ENCODE data around the gene CACNB1. TPM values are rescaled to one million over a fixed set of nuclear protein-coding genes. Genes with fewer than 3 reads are reported as not detected.

The CACNB1 gene
- total and polyA plus RNA-seq, 2 donors (not counting 1 experiment from before 2014, with no cell fraction given), result 3.8 to 12.4 TPM

- H3K36me3 ChIP-seq (replicated peaks in 1 of 2; ENCODE audit: control extremely low read depth in 1 of 2, control insufficient read depth in 1 of 2, extremely low read depth in 1 of 2, insufficient read depth in 2 of 2, low read length in 1 of 2), result peaks cover 0 to 2% of the 10 kb centered on the region in 2 experiments
- no peak overlapping the region for H3K4me3 ChIP-seq (ENCODE audit: control extremely low read depth in 1 of 5, extremely low read depth in 1 of 5, insufficient read depth in 1 of 5, low read depth in 2 of 5, low read length in 4 of 5)
- intact Hi-C loops (cut with micrococcal nuclease), result no loop called here
- POLR2A ChIA-PET, result no interaction called here
- DNase-seq, result no peak
- H3K27me3 Mint-ChIP-seq, result no peaks in the 10 kb centered on the region
- H3K27me3 ChIP-seq (replicated peaks in 1 of 4; ENCODE audit: control extremely low read depth in 1 of 4, control insufficient read depth in 3 of 4, insufficient read depth in 4 of 4, low read length in 3 of 4), result no peaks in the 10 kb centered on the region
- no peak overlapping the region for H3K27ac Mint-ChIP-seq
- CTCF ChIA-PET, result interaction anchor here (1.2 kb wide), 1 partner anchor 204 kb away, joined by 3 read pairs; no protein-coding TSS in a partner anchor
- no peaks in the 10 kb centered on the region for H3K9me3 ChIP-seq (ENCODE audit: control extremely low read depth in 1 of 3, control insufficient read depth in 2 of 3, insufficient read depth in 1 of 3, low read length in 2 of 3)
- no peaks in the 10 kb centered on the region for H3K9me3 Mint-ChIP-seq (ENCODE audit: insufficient read depth)
- H3K4me2 ChIP-seq (replicated peaks; ENCODE audit: low read depth, low read length, poor library complexity, severe bottlenecking), result no peak overlapping the region
- H4K20me1 ChIP-seq (ENCODE audit: control insufficient read depth, insufficient read depth, low read length, poor library complexity, severe bottlenecking), result no peaks in the 10 kb centered on the region
- no peak overlapping the region for H3K4me3 Mint-ChIP-seq
- no peak overlapping the region for H2AFZ ChIP-seq (ENCODE audit: insufficient read depth, low read depth, low read length, poor library complexity, severe bottlenecking)
- H3K4me1 Mint-ChIP-seq, result no peaks in the 10 kb centered on the region
- TF ChIP-seq, protein P1, sequence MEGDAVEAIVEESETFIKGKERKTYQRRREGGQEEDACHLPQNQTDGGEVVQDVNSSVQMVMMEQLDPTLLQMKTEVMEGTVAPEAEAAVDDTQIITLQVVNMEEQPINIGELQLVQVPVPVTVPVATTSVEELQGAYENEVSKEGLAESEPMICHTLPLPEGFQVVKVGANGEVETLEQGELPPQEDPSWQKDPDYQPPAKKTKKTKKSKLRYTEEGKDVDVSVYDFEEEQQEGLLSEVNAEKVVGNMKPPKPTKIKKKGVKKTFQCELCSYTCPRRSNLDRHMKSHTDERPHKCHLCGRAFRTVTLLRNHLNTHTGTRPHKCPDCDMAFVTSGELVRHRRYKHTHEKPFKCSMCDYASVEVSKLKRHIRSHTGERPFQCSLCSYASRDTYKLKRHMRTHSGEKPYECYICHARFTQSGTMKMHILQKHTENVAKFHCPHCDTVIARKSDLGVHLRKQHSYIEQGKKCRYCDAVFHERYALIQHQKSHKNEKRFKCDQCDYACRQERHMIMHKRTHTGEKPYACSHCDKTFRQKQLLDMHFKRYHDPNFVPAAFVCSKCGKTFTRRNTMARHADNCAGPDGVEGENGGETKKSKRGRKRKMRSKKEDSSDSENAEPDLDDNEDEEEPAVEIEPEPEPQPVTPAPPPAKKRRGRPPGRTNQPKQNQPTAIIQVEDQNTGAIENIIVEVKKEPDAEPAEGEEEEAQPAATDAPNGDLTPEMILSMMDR (IDR thresholded peaks at IDR 0.05), result no peak
- no peak for TF ChIP-seq EZH2 (IDR thresholded peaks at IDR 0.05; ENCODE audit: borderline replicate concordance, insufficient read depth, low read depth, low read length, poor library complexity, severe bottlenecking)
- H3K27ac ChIP-seq (ENCODE audit: low read length in 2 of 2), result no peak overlapping the region
- H3K4me1 ChIP-seq (ENCODE audit: control insufficient read depth in 2 of 2, insufficient read depth in 2 of 2, low read length in 2 of 2), result no peaks in the 10 kb centered on the region
- no peak overlapping the region for H3K9ac ChIP-seq (ENCODE audit: low read length)
- 78% methylated on average over 6 of the region's 9 CpGs for WGBS (ENCODE audit: insufficient coverage)
- ATAC-seq (ENCODE audit: low read depth), result no peak
- no peaks in the 10 kb centered on the region for H3K79me2 ChIP-seq (ENCODE audit: control insufficient read depth, insufficient read depth, low read length)
These were observed 10.2 kb downstream of the CACNB1 start for GRCh38 chr17:39187152-39187830.

- Histone ChIP-seq H3K9me3 (ENCODE audit: control extremely low read depth in 1 of 3, control insufficient read depth in 2 of 3, insufficient read depth in 1 of 3, low read length in 2 of 3) (no peaks in the 10 kb centered on the region), H3K4me2 (replicated peaks; ENCODE audit: low read depth, low read length, poor library complexity, severe bottlenecking) (no peak overlapping the region), H3K4me3 (ENCODE audit: control extremely low read depth in 1 of 5, extremely low read depth in 1 of 5, insufficient read depth in 1 of 5, low read depth in 2 of 5, low read length in 4 of 5) (no peak overlapping the region), H3K79me2 (ENCODE audit: control insufficient read depth, insufficient read depth, low read length) (no peaks in the 10 kb centered on the region), H3K27me3 (replicated peaks in 1 of 4; ENCODE audit: control extremely low read depth in 1 of 4, control insufficient read depth in 3 of 4, insufficient read depth in 4 of 4, low read length in 3 of 4) (no peaks in the 10 kb centered on the region), H3K36me3 (replicated peaks in 1 of 2; ENCODE audit: control extremely low read depth in 1 of 2, control insufficient read depth in 1 of 2, extremely low read depth in 1 of 2, insufficient read depth in 2 of 2, low read length in 1 of 2) (peaks cover 0 to 2% of the 10 kb centered on the region in 2 experiments), H3K27ac (ENCODE audit: low read length in 2 of 2) (no peak overlapping the region), H3K4me1 (ENCODE audit: control insufficient read depth in 2 of 2, insufficient read depth in 2 of 2, low read length in 2 of 2) (no peaks in the 10 kb centered on the region), H2AFZ (ENCODE audit: insufficient read depth, low read depth, low read length, poor library complexity, severe bottlenecking) (no peak overlapping the region), H3K9ac (ENCODE audit: low read length) (no peak overlapping the region), H4K20me1 (ENCODE audit: control insufficient read depth, insufficient read depth, low read length, poor library complexity, severe bottlenecking) (no peaks in the 10 kb centered on the region)
- intact Hi-C loops (cut with micrococcal nuclease), result no loop called here
- 98% methylated on average over 11 of the region's 15 CpGs for WGBS (ENCODE audit: insufficient coverage)
- POLR2A ChIA-PET, result no interaction called here
- H3K4me1 Mint-ChIP-seq, result no peaks in the 10 kb centered on the region
- CTCF ChIA-PET, result interaction anchor here (1.2 kb wide), 1 partner anchor 204 kb away, joined by 3 read pairs; no protein-coding TSS in a partner anchor
- no peak overlapping the region for H3K4me3 Mint-ChIP-seq
- ATAC-seq (ENCODE audit: low read depth), result no peak
- H3K27ac Mint-ChIP-seq, result no peak overlapping the region
- H3K27me3 Mint-ChIP-seq, result no peaks in the 10 kb centered on the region
- DNase-seq, result no peak
- no peaks in the 10 kb centered on the region for H3K9me3 Mint-ChIP-seq (ENCODE audit: insufficient read depth)
- no peak for TF ChIP-seq EZH2 (IDR thresholded peaks at IDR 0.05; ENCODE audit: borderline replicate concordance, insufficient read depth, low read depth, low read length, poor library complexity, severe bottlenecking)
- TF ChIP-seq, protein P1 (IDR thresholded peaks at IDR 0.05), result no peak
These were observed 10.9 kb downstream of the CACNB1 start for GRCh38 chr17:39186481-39187002.

All from B cell (primary cell).